Neuronal stem cell (in vitro differentiated cells): Measurements from ENCODE around the gene C19orf73.

ENCODE experiments used
- DNase-seq: peaks from one replicate; pipeline ENCODE4 v3.0.0-alpha.2; 2013; ENCODE audit warnings: low spot score
- H2AFZ ChIP-seq: one replicate; pipeline ENCODE4 v1.6.1; 2013; ENCODE audit warnings: mild to moderate bottlenecking, low read length, inconsistent platforms
- H2AK5ac ChIP-seq: 2 replicates; pipeline ENCODE4 v1.6.1; 2013; ENCODE audit warnings: low read depth, mild to moderate bottlenecking, inconsistent platforms, low read length, moderate library complexity, mixed read lengths
- H2BK120ac ChIP-seq: 2 replicates; pipeline ENCODE4 v1.6.1; 2013; ENCODE audit warnings: low read depth, mild to moderate bottlenecking, inconsistent platforms, low read length, moderate library complexity, mixed read lengths
- H2BK12ac ChIP-seq: one replicate; pipeline ENCODE4 v1.6.1; 2013; ENCODE audit warnings: low read length, inconsistent platforms
- H2BK15ac ChIP-seq: 2 replicates; pipeline ENCODE4 v1.6.1; 2013; ENCODE audit warnings: mild to moderate bottlenecking, low read length, inconsistent platforms, mixed read lengths
- H2BK5ac ChIP-seq: one replicate; pipeline ENCODE4 v1.6.1; 2013; ENCODE audit warnings: inconsistent platforms, mild to moderate bottlenecking, low read length, moderate library complexity
- H3K14ac ChIP-seq: one replicate; pipeline ENCODE4 v1.6.1; 2013; ENCODE audit warnings: low read length, inconsistent platforms
- H3K18ac ChIP-seq: 2 replicates; pipeline ENCODE4 v1.6.1; 2013; ENCODE audit warnings: low read length, inconsistent platforms
- H3K23ac ChIP-seq: 2 replicates; pipeline ENCODE4 v1.6.1; 2013; ENCODE audit warnings: low read depth, mild to moderate bottlenecking, mixed read lengths, low read length, inconsistent platforms; ENCODE audit not compliant: poor library complexity
- H3K27ac ChIP-seq: replicated peaks from 3 replicates; pipeline ENCODE4 v1.5.1; 2013; ENCODE audit warnings: low read length, inconsistent platforms
- H3K27me3 ChIP-seq, 3 experiments: 2 replicates each; pipeline ENCODE4 v1.6.1; 2013; ENCODE audit warnings: low read length in 3 of 3, mild to moderate bottlenecking in 2 of 3, inconsistent platforms in 1 of 3, low read depth in 1 of 3, mixed read lengths in 1 of 3, moderate library complexity in 1 of 3; ENCODE audit not compliant: control insufficient read depth in 3 of 3, insufficient read depth in 3 of 3
- H3K36me3 ChIP-seq, 2 donors: replicated peaks in 1 of 2; 2 replicates each; pipeline ENCODE4 v1.6.1; 2013; ENCODE audit warnings: low read length in 2 of 2; ENCODE audit not compliant: control insufficient read depth in 2 of 2, insufficient read depth in 2 of 2
- H3K4ac ChIP-seq: 2 replicates; pipeline ENCODE4 v1.6.1; 2013; ENCODE audit warnings: inconsistent platforms, mild to moderate bottlenecking, low read length, moderate library complexity
- H3K4me1 ChIP-seq, 2 donors: 1 replicate in 1 of 2; 2 replicates in 1 of 2; pipeline ENCODE4 v1.6.1; 2013; ENCODE audit warnings: low read length in 2 of 2, low read depth in 1 of 2; ENCODE audit not compliant: control insufficient read depth in 2 of 2, insufficient read depth in 1 of 2
- H3K4me2 ChIP-seq: one replicate; pipeline ENCODE4 v1.6.1; 2013; ENCODE audit warnings: mild to moderate bottlenecking, low read length, inconsistent platforms; ENCODE audit not compliant: insufficient read depth, poor library complexity, severe bottlenecking
- H3K4me3 ChIP-seq, 2 donors: 2 replicates each; pipeline ENCODE4 v1.5.1; 2013; ENCODE audit warnings: low read length in 2 of 2, mild to moderate bottlenecking in 2 of 2, inconsistent platforms in 1 of 2, moderate library complexity in 1 of 2
- H3K79me1 ChIP-seq: one replicate; pipeline ENCODE4 v1.6.1; 2013; ENCODE audit warnings: low read depth, mild to moderate bottlenecking, inconsistent platforms, low read length, moderate library complexity
- H3K9ac ChIP-seq: one replicate; pipeline ENCODE4 v1.6.1; 2013; ENCODE audit warnings: mild to moderate bottlenecking, low read depth, low read length, inconsistent platforms; ENCODE audit not compliant: poor library complexity
- H3K9me3 ChIP-seq, 2 donors: replicated peaks in 1 of 2; 2 replicates each; pipeline versions ENCODE3 to v1.6.1; 2013; ENCODE audit warnings: low read length in 2 of 2, mild to moderate bottlenecking in 2 of 2, inconsistent platforms in 1 of 2, low read depth in 1 of 2, mixed read lengths in 1 of 2, moderate library complexity in 1 of 2; ENCODE audit not compliant: control insufficient read depth in 2 of 2, insufficient read depth in 1 of 2
- H4K8ac ChIP-seq: one replicate; pipeline ENCODE4 v1.6.1; 2013; ENCODE audit warnings: low read depth, mild to moderate bottlenecking, inconsistent platforms, low read length, moderate library complexity
- H4K91ac ChIP-seq: one replicate; pipeline ENCODE4 v1.6.1; 2013; ENCODE audit warnings: low read length, low read depth, mild to moderate bottlenecking, inconsistent platforms; ENCODE audit not compliant: poor library complexity
- WGBS, 2 donors: extraction: QIAGEN DNeasy Blood & Tissue Kit; methylation state at CpG; one replicate each; pipeline ENCODE4 v1.1.7; 2013; ENCODE audit warnings: missing lambda C conversion rate in 2 of 2, mixed read lengths in 1 of 2; ENCODE audit not compliant: insufficient read length in 2 of 2, insufficient replicate concordance in 1 of 2; ENCODE audit errors: extremely low coverage in 2 of 2; 5-methylcytosine and 5-hydroxymethylcytosine counted together

C19orf73 gene

DNA sequence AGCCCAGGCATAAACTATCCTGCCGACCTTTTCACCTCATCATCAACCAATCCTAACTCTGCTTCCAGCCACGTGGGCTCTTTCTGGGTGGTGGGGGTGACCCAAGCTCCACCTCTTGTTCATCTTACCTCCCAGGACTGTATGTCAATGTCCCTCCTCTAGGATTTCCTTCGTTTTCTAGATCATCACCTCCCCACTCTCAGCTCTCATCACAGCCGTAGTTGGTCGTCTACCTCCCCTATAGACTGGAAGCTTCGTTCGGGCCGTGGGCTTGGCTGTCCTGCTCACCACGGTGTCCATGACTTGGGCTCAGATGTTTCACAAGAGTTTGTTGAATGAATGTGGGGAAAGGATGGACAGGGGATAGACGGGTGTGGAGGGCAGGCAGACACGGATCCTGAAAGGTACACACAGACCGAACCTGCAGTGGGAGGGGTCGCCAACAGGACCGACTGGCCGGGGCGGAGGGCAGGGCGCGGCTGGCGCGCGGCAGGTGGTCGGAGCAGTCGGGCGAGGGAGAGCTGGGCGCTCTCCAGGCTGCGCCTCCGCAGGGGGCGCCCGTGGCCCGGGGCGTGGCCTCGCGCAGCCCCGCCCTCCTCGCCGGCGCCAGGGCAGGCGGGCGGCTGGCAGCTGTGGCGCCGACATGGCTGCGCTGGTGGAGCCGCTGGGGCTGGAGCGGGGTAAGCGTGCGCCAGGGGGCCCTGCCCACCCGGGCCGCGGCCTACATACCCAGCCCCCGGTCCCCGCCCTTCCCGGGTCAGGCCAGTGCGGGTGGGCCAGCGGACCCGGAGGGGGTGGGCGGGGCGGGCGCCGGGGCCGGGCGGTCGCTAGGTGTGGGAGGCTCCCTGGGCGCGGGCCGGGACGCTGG is 4.9 kb downstream of the C19orf73 start, which contains the start of gene LIN7B:
TSS of gene LIN7B (plus strand) at position 609 of the 868 bp plus-strand sequence. CDS start at position 644, 35 bp downstream.
- peak within 1 kb of the TSS; percentile 37 for H2BK15ac ChIP-seq
- H2BK120ac ChIP-seq, result no peak within 1 kb of the TSS
- H3K4me1 ChIP-seq, result peaks cover 11 to 13% of the 10 kb centered on the region in 2 donors
- H3K4me3 ChIP-seq, result peak within 1 kb of the TSS; percentile 75 to 94
- H3K36me3 ChIP-seq, result peaks cover 7 to 10% of the 10 kb centered on the region in 2 donors
- DNase-seq, result peak; percentile 71
- H4K8ac ChIP-seq, result no peak within 1 kb of the TSS
- H2BK12ac ChIP-seq, result no peak within 1 kb of the TSS
- H4K91ac ChIP-seq, result no peak within 1 kb of the TSS
- H3K18ac ChIP-seq, result peak within 1 kb of the TSS; percentile 94
- no peaks in the 10 kb centered on the region for H3K9me3 ChIP-seq
- peak within 1 kb of the TSS; percentile 92 for H3K9ac ChIP-seq
- H3K79me1 ChIP-seq, result peaks cover 3% of the 10 kb centered on the region
- H3K27ac ChIP-seq, result no peak within 1 kb of the TSS
- H3K27me3 ChIP-seq, result peaks cover 0 to 6% (median 0%) of the 10 kb centered on the region in 3 experiments
- H3K4me2 ChIP-seq, result peak within 1 kb of the TSS; percentile 95
- WGBS, 2 donors, result no CpG with 5 or more reads among the region's 66 CpGs
- H2AK5ac ChIP-seq, result peak within 1 kb of the TSS; percentile 1
- peak within 1 kb of the TSS; percentile 98 for H2AFZ ChIP-seq
- H3K4ac ChIP-seq, result no peak within 1 kb of the TSS
- H2BK5ac ChIP-seq, result peak within 1 kb of the TSS; percentile 94
- H3K23ac ChIP-seq, result peak within 1 kb of the TSS; percentile 85
- H3K14ac ChIP-seq, result peak within 1 kb of the TSS; percentile 71

DNA sequence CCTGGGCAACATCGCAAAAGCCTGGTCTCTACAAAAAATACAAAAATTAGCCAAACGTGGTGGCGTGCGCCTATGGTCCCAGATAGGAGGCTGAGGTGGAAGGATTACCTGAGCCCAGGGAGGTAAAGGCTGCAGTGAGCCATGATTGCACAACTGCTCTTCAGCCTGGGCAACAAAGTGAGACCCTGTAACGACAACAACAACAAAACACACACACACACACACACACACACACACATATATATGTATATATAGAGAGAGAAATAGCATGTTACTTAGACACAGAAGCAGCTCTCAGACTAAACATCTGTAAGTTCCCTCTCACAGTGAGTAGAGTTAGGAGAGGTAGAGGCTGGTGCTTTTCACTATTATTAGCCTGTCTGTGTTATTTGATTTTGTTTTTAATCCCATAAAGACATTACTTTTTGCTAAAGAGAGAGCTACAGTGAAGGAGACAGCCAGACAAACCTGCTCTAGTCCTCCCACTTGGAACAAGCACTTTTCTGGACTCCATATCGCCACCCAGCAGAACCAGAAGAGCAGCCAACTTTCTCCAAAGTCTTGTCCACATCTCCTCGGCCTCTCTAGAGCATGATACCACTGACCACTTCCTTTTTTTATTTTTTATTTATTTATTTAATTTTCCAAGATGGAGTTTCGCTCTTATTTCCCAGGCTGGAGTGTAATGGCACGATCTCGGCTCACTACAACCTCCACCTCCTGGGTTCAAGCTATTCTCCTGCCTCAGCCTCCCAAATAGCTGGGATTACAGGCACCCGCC is 7.5 kb downstream of the C19orf73 start:
- no peak overlapping the region for H3K9ac ChIP-seq
- no peak overlapping the region for H4K8ac ChIP-seq
- H3K4me1 ChIP-seq, result peaks cover 7% of the 10 kb centered on the region in 2 donors
- no peak overlapping the region for H2BK15ac ChIP-seq
- peaks cover 0 to 6% (median 0%) of the 10 kb centered on the region in 3 experiments for H3K27me3 ChIP-seq
- H4K91ac ChIP-seq, result no peak overlapping the region
- H3K27ac ChIP-seq, result no peak overlapping the region
- H2BK5ac ChIP-seq, result no peak overlapping the region
- no peak for DNase-seq
- no peak overlapping the region for H2BK120ac ChIP-seq
- H3K23ac ChIP-seq, result no peak overlapping the region
- WGBS, 2 donors, result no CpG with 5 or more reads among the region's 11 CpGs
- no peak overlapping the region for H2AFZ ChIP-seq
- no peak overlapping the region for H3K4ac ChIP-seq
- no peaks in the 10 kb centered on the region for H3K9me3 ChIP-seq
- peaks cover 27 to 36% of the 10 kb centered on the region in 2 donors for H3K36me3 ChIP-seq
- H3K14ac ChIP-seq, result no peak overlapping the region
- no peak overlapping the region for H3K4me2 ChIP-seq
- no peak overlapping the region for H2AK5ac ChIP-seq
- H3K79me1 ChIP-seq, result peaks cover 7% of the 10 kb centered on the region
- no peak overlapping the region for H2BK12ac ChIP-seq
- H3K4me3 ChIP-seq, result no peak overlapping the region
- no peak overlapping the region for H3K18ac ChIP-seq

DNA sequence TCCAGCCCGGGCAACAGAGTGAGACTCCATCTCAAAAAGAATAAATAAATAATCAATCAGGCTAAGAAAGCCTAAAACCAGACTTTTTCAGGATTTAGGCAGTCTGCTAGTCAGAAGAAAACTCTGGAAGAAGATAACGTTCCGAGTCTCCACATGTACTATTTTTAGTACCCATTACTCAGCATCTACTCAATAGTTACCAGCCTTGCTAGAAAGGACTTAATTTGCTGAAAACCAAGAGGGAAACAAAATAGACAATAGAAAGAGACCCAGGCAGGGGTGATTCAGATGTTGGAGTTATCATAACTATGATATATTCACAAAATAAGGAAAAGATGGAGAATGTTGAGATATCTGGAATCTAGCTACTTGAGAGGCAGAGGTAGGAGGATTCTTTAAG is 8.4 kb downstream of the C19orf73 start:
- DNase-seq, result no peak
- no peak overlapping the region for H3K9ac ChIP-seq
- no peak overlapping the region for H2BK12ac ChIP-seq
- no peak overlapping the region for H4K8ac ChIP-seq
- H3K27me3 ChIP-seq, result peaks cover 0 to 2% (median 0%) of the 10 kb centered on the region in 3 experiments
- H3K79me1 ChIP-seq, result peaks cover 7% of the 10 kb centered on the region
- no peak overlapping the region for H2AK5ac ChIP-seq
- no peak overlapping the region for H3K14ac ChIP-seq
- H3K23ac ChIP-seq, result no peak overlapping the region
- H3K18ac ChIP-seq, result no peak overlapping the region
- no peak overlapping the region for H3K27ac ChIP-seq
- no peak overlapping the region for H3K4me3 ChIP-seq
- no peaks in the 10 kb centered on the region for H3K9me3 ChIP-seq
- no peak overlapping the region for H3K4ac ChIP-seq
- peaks cover 35 to 45% of the 10 kb centered on the region in 2 donors for H3K36me3 ChIP-seq
- WGBS, 2 donors, result no CpG with 5 or more reads among the region's 3 CpGs
- H3K4me1 ChIP-seq, result peaks cover 7% of the 10 kb centered on the region in 2 donors
- no peak overlapping the region for H4K91ac ChIP-seq
- H2BK5ac ChIP-seq, result no peak overlapping the region
- H2BK120ac ChIP-seq, result no peak overlapping the region
- no peak overlapping the region for H2AFZ ChIP-seq
- no peak overlapping the region for H2BK15ac ChIP-seq
- no peak overlapping the region for H3K4me2 ChIP-seq
